HFFc6 (cell line): ENCODE measurements around the gene PEX7. TPM values are rescaled to one million over a fixed set of nuclear protein-coding genes. Genes with fewer than 3 reads are reported as not detected.

Experiments
- DNase-seq: peaks from one replicate; pipeline ENCODE4 v3.0.0-alpha.2; 2018
- H3K27ac Mint-ChIP-seq: 2 replicates; pipeline ENCODE4 v1.8.0; 2020; ENCODE audit warnings: mild to moderate bottlenecking, mixed read lengths
- H3K27me3 Mint-ChIP-seq: 2 replicates; pipeline ENCODE4 v1.8.0; 2021; ENCODE audit warnings: mild to moderate bottlenecking, moderate library complexity, mixed read lengths; ENCODE audit not compliant: insufficient read depth
- H3K36me3 Mint-ChIP-seq: 2 replicates; pipeline ENCODE4 v1.8.0; 2021; ENCODE audit warnings: low read depth, mixed read lengths
- H3K4me1 Mint-ChIP-seq: 2 replicates; pipeline ENCODE4 v1.8.0; 2020; ENCODE audit warnings: low read depth, mixed read lengths
- H3K4me3 Mint-ChIP-seq: 2 replicates; pipeline ENCODE4 v1.8.0; 2020; ENCODE audit warnings: mild to moderate bottlenecking, moderate library complexity, mixed read lengths
- H3K9me3 Mint-ChIP-seq: 2 replicates; pipeline ENCODE4 v1.8.0; 2020; ENCODE audit warnings: mild to moderate bottlenecking, mixed read lengths
- total RNA-seq, 6 experiments: library from RNA; stranded (reverse); fragmentation: NEBNext Ultra II Directional; extraction: Animal tissue kit (Norgen Biotek cat#: 25700); gene quantifications; 2 replicates in 1 of 6; 3 replicates in 5 of 6; pipeline ENCODE4 v1.2.3, GENCODE V29; 2021
- TF ChIP-seq, protein P1 (sequence below): fragments of 200-600 bp; sonication (generic); IDR thresholded peaks from 2 replicates; pipeline ENCODE4 v1.5.0; 2021; ENCODE audit warnings: antibody characterized with exemption, mild to moderate bottlenecking

Gene PEX7
- total RNA-seq, 6 experiments from 2014 or later: 6.4 to 7.6 (median 7.3) TPM

DNA sequence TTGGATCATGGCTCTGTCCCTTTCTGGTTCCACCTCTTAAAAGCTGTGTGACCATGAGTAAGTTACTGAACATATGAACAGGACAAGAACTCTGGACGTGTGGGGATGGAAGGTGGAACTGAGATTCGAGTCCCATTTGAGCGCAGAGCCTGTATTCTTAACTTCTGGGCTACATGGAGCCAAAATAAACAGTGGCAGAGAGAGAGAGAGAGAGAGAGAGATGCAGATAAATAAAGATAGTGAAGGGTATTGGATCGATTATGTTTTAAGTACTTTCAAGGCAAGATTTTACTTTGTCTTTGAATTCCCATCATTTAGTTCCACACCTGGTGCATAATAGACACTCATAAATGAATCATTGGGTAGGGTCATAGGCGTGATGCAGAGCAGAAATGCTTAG, 139.5 kb downstream of the PEX7 start:
- peaks cover 3% of the 10 kb centered on the region; the same call in 1 of the 2 replicates for H3K4me1 Mint-ChIP-seq
- TF ChIP-seq, protein P1, sequence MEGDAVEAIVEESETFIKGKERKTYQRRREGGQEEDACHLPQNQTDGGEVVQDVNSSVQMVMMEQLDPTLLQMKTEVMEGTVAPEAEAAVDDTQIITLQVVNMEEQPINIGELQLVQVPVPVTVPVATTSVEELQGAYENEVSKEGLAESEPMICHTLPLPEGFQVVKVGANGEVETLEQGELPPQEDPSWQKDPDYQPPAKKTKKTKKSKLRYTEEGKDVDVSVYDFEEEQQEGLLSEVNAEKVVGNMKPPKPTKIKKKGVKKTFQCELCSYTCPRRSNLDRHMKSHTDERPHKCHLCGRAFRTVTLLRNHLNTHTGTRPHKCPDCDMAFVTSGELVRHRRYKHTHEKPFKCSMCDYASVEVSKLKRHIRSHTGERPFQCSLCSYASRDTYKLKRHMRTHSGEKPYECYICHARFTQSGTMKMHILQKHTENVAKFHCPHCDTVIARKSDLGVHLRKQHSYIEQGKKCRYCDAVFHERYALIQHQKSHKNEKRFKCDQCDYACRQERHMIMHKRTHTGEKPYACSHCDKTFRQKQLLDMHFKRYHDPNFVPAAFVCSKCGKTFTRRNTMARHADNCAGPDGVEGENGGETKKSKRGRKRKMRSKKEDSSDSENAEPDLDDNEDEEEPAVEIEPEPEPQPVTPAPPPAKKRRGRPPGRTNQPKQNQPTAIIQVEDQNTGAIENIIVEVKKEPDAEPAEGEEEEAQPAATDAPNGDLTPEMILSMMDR: no peak
- H3K27me3 Mint-ChIP-seq: peaks cover 12% of the 10 kb centered on the region
- no peak for DNase-seq
- no peak overlapping the region for H3K27ac Mint-ChIP-seq
- no peak overlapping the region for H3K4me3 Mint-ChIP-seq
- H3K36me3 Mint-ChIP-seq: no peaks in the 10 kb centered on the region
- no peaks in the 10 kb centered on the region for H3K9me3 Mint-ChIP-seq

DNA sequence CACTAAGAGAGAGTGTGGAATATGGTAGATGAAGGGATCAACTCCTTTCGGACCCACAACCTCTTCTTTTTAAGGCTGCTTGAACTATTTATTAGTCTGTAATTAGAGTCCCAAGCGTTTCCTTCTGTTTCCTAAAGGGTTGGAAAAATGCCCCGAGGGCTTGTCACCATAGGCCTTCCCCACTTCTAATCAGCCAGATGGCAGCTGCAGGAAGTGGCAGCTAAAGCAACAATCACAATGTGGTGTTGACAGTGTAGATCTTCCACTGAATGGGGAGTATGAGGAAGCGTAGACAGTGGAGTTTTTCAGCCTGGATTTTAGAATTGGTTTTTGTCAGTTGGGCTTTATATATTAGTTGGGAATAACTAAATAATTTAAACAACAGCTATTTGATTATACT, 140.3 kb downstream of the PEX7 start:
- DNase-seq: no peak
- TF ChIP-seq, protein P1: no peak
- Mint-ChIP-seq H3K9me3 (no peaks in the 10 kb centered on the region), H3K4me3 (no peak overlapping the region), H3K4me1 (no peaks in the 10 kb centered on the region), H3K27me3 (peaks cover 12% of the 10 kb centered on the region), H3K27ac (no peak overlapping the region), H3K36me3 (no peaks in the 10 kb centered on the region)

DNA sequence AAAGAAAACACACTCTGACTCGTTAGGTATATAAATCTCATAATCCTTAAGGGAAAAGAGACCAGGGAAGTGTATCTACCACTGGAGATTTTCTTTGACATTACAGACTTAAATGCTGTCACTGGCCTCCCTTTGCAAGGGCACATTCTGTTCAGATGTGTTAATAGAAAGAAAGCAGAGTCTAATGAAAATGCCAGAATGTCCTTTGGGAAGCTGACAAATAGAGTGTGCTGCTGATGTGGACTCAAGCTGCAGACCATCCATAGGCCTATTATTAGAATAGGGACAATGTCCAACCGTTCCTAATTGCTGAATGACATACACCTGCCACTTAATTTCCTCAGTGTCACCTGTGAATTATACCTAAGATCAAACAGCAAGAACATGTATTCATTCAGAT, 140.9 kb downstream of the PEX7 start:
- no peak for DNase-seq
- Mint-ChIP-seq H3K27ac (no peak overlapping the region), H3K4me1 (no peaks in the 10 kb centered on the region), H3K9me3 (no peaks in the 10 kb centered on the region), H3K36me3 (no peaks in the 10 kb centered on the region), H3K4me3 (no peak overlapping the region), H3K27me3 (peaks cover 12% of the 10 kb centered on the region)
- TF ChIP-seq, protein P1: no peak

Other genes starting within 250 kb of the PEX7 start
- gene MAP3K5, start 30.1 kb upstream of the PEX7 start, total RNA-seq: 10 to 100 TPM; 11.9 to 22.2 (median 19.1) TPM
- gene SLC35D3, start 99.7 kb downstream of the PEX7 start, total RNA-seq: not detected
- not detected for gene IL20RA, start 222.4 kb downstream of the PEX7 start, total RNA-seq